HG03565 (cell line): Measurements from ENCODE around the gene PPFIA1.

ENCODE experiments used
- ATAC-seq: cut with Tn5 transposase; IDR thresholded peaks from one replicate; pipeline ENCODE4 v1.9.1; 2021; ENCODE audit warnings: mild to moderate bottlenecking, moderate library complexity; ENCODE audit not compliant: unreplicated experiment

The PPFIA1 gene

GRCh38 chr11:70270104-70270876 lies at the start of gene PPFIA1:
Gene PPFIA1 (plus strand): TSS chr11:70270690. CDS start chr11:70272173, 1,483 bp downstream.
- peak; percentile 91 for ATAC-seq

GRCh38 chr11:70220920-70221319 lies 49.6 kb upstream of the PPFIA1 start:
- no peak for ATAC-seq

GRCh38 chr11:70225681-70226177 lies 44.8 kb upstream of the PPFIA1 start:
- no peak for ATAC-seq

GRCh38 chr11:70226183-70226582 lies 44.3 kb upstream of the PPFIA1 start:
- no peak for ATAC-seq

GRCh38 chr11:70226967-70227366 lies 43.5 kb upstream of the PPFIA1 start:
- ATAC-seq = no peak

GRCh38 chr11:70229737-70230136 lies 40.8 kb upstream of the PPFIA1 start:
- ATAC-seq = no peak

GRCh38 chr11:70230151-70230839 lies 40.2 kb upstream of the PPFIA1 start:
- no peak for ATAC-seq

- no peak for ATAC-seq
Observed at GRCh38 chr11:70230840-70231710, 39.4 kb upstream of the PPFIA1 start.

- no peak for ATAC-seq
Observed at GRCh38 chr11:70233034-70233433, 37.5 kb upstream of the PPFIA1 start.

- ATAC-seq = no peak
Observed at GRCh38 chr11:70233511-70233934, 37.0 kb upstream of the PPFIA1 start.

- ATAC-seq = no peak
Observed at GRCh38 chr11:70233962-70234361, 36.5 kb upstream of the PPFIA1 start.

GRCh38 chr11:70240337-70240736 lies 30.2 kb upstream of the PPFIA1 start:
- no peak for ATAC-seq

- no peak for ATAC-seq
Observed at GRCh38 chr11:70241709-70242108, 28.8 kb upstream of the PPFIA1 start.

GRCh38 chr11:70242885-70243284 lies 27.6 kb upstream of the PPFIA1 start:
- ATAC-seq = no peak

- no peak for ATAC-seq
Observed at GRCh38 chr11:70243912-70244652, 26.4 kb upstream of the PPFIA1 start.

- no peak for ATAC-seq
Observed at GRCh38 chr11:70244698-70245097, 25.8 kb upstream of the PPFIA1 start.

GRCh38 chr11:70246196-70246595 lies 24.3 kb upstream of the PPFIA1 start:
- ATAC-seq = no peak

GRCh38 chr11:70247042-70247709 lies 23.3 kb upstream of the PPFIA1 start:
- no peak for ATAC-seq

- no peak for ATAC-seq
Observed at GRCh38 chr11:70247710-70248072, 22.8 kb upstream of the PPFIA1 start.
